ENCODE measurements around the gene IGF2BP2. TPM values are rescaled to one million over a fixed set of nuclear protein-coding genes. Genes with fewer than 3 reads are reported as not detected.

The IGF2BP2 gene
- total and polyA plus RNA-seq, 2 of the 8 experiments (the other 6 are each of a cell fraction or from before 2014, with no cell fraction given): 7.4 to 121 TPM

- peak; percentile 83 to 93; a peak in 3 of 4 replicates for TF ChIP-seq SIN3A (conservative IDR thresholded peaks at IDR 0.05 in 1 of 2, IDR thresholded peaks at IDR 0.05 in 1 of 2; ENCODE audit: low read depth in 1 of 2, low read length in 2 of 2)
- TF ChIP-seq NANOG (IDR thresholded peaks at IDR 0.05; ENCODE audit: insufficient read depth, low read depth, low read length, poor library complexity, severe bottlenecking): no peak
- TF ChIP-seq JUND (IDR thresholded peaks at IDR 0.05; ENCODE audit: low read length): no peak
- no peak for TF ChIP-seq SP4 (IDR thresholded peaks at IDR 0.05; ENCODE audit: low read length)
- no peak for TF ChIP-seq TCF12 (IDR thresholded peaks at IDR 0.05; ENCODE audit: low read depth, low read length)
Measured at GRCh38 chr3:185724761-185725160, 100.1 kb downstream of the IGF2BP2 start (continued).

Measured in H1 (cell line).